ENCODE data around the gene ZNF629. TPM values are rescaled to one million over a fixed set of nuclear protein-coding genes. Genes with fewer than 3 reads are reported as not detected.
A peak's percentile ranks its signal among the peaks of the same experiment; 100 is the strongest.

ZNF629 gene
- total RNA-seq, 1 donor = 19.4 TPM

GRCh38 chr16:30755955-30756780 lies 30.8 kb downstream of the ZNF629 start:
- TF ChIP-seq, protein P1, sequence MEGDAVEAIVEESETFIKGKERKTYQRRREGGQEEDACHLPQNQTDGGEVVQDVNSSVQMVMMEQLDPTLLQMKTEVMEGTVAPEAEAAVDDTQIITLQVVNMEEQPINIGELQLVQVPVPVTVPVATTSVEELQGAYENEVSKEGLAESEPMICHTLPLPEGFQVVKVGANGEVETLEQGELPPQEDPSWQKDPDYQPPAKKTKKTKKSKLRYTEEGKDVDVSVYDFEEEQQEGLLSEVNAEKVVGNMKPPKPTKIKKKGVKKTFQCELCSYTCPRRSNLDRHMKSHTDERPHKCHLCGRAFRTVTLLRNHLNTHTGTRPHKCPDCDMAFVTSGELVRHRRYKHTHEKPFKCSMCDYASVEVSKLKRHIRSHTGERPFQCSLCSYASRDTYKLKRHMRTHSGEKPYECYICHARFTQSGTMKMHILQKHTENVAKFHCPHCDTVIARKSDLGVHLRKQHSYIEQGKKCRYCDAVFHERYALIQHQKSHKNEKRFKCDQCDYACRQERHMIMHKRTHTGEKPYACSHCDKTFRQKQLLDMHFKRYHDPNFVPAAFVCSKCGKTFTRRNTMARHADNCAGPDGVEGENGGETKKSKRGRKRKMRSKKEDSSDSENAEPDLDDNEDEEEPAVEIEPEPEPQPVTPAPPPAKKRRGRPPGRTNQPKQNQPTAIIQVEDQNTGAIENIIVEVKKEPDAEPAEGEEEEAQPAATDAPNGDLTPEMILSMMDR (IDR thresholded peaks at IDR 0.05; ENCODE audit: insufficient read depth, low read depth, low read length) = no peak
- no peak overlapping the region for H3K4me3 ChIP-seq (ENCODE audit: low read depth, low read length)
- no peak for DNase-seq (ENCODE audit: low read depth)

DNA sequence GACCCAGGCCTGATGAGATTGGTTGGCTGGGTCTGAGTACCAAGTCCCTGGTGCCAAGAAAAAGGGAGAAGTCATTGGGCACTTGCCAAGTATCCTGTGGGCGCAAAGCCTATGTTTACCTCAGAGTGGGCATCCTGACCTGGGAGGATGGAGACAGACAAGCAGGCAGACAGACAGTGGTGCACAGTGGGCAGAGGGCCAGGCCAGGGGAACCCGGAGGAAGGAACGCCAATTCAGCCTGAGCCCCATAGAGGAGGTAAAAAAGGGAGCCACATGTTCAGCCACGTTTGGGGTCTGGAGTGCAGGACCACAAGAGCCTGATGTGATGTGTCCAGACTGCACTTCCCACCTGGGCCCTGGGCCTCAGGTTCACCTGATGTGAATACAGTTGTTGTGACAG lies 33.4 kb downstream of the ZNF629 start:
- no peak for DNase-seq (ENCODE audit: low read depth)
- TF ChIP-seq, protein P1 (IDR thresholded peaks at IDR 0.05; ENCODE audit: insufficient read depth, low read depth, low read length) = no peak
- H3K4me3 ChIP-seq (ENCODE audit: low read depth, low read length) = no peak overlapping the region

GRCh38 chr16:30750876-30751465 lies 36.0 kb downstream of the ZNF629 start:
- no peak for DNase-seq (ENCODE audit: low read depth)

GRCh38 chr16:30750201-30750600 lies 36.8 kb downstream of the ZNF629 start:
- no peak overlapping the region for H3K4me3 ChIP-seq (ENCODE audit: low read depth, low read length)
- TF ChIP-seq, protein P1 (IDR thresholded peaks at IDR 0.05; ENCODE audit: insufficient read depth, low read depth, low read length) = no peak
- DNase-seq (ENCODE audit: low read depth) = no peak

More at GRCh38 chr16:30750876-30751465, 36.0 kb downstream of the ZNF629 start:
- TF ChIP-seq, protein P1 (IDR thresholded peaks at IDR 0.05; ENCODE audit: insufficient read depth, low read depth, low read length) = no peak
- no peak overlapping the region for H3K4me3 ChIP-seq (ENCODE audit: low read depth, low read length)

GRCh38 chr16:30748634-30749445 lies 38.2 kb downstream of the ZNF629 start:
- TF ChIP-seq, protein P1 (IDR thresholded peaks at IDR 0.05; ENCODE audit: insufficient read depth, low read depth, low read length) = no peak
- H3K4me3 ChIP-seq (ENCODE audit: low read depth, low read length) = peak overlapping the region; percentile 90
- DNase-seq (ENCODE audit: low read depth) = peak; percentile 44

DNA sequence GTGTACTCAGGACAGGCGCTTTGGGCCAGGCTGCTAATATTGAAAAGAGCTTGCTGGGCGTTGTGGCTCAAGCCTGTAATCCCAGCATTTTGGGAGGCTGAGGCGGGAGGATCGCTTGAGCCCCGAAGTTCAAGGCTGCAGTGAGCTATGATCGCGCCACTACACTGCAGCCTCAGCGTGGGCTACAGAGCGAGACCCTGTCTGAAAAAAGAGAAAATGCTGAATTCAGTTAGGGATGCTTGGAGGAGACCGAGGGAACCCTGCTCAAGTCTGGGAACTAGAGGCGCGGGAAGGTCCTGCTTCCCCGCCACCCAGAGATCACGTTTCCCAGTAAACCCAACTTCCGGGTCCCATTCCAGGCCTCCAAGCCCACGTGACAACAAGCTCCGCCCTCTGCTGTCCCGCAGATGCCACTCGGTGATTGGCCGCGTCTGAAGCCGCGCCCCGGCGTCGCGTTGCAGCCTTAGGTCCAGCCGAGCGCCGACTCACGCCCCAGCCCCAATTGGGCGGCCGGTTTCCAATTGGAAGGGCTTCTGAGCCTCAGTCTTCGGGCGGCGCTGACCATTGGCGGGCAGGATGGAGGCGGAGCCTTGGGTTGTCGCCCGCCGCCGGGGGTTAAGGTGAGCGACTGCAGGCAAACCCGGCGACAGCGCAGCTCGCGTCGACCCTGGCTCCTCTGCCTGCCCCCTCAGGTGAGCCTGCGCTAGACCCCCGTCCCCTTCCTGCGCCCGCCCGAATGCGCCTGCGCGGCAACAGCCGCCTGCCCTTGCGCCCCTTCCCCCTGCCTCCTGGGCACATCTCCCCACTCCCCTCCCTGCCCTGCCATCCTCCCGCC lies 39.0 kb downstream of the ZNF629 start, which contains the start of gene PHKG2:
PHKG2 (plus strand) TSS at position 627 of the 835 bp plus-strand sequence. CDS start 396 bp downstream, outside the sequence.
- DNase-seq (ENCODE audit: low read depth) = peak; percentile 99
- TF ChIP-seq, protein P1 (IDR thresholded peaks at IDR 0.05; ENCODE audit: insufficient read depth, low read depth, low read length) = no peak
- peak within 1 kb of the TSS; percentile 90 for H3K4me3 ChIP-seq (ENCODE audit: low read depth, low read length)
